HG02763 (cell line): ENCODE measurements around the gene C1orf167.

ENCODE experiments used
- ATAC-seq: cut with Tn5 transposase; IDR thresholded peaks from one replicate; pipeline ENCODE4 v1.9.1; 2021; ENCODE audit warnings: mild to moderate bottlenecking, moderate library complexity; ENCODE audit not compliant: unreplicated experiment

The C1orf167 gene

DNA sequence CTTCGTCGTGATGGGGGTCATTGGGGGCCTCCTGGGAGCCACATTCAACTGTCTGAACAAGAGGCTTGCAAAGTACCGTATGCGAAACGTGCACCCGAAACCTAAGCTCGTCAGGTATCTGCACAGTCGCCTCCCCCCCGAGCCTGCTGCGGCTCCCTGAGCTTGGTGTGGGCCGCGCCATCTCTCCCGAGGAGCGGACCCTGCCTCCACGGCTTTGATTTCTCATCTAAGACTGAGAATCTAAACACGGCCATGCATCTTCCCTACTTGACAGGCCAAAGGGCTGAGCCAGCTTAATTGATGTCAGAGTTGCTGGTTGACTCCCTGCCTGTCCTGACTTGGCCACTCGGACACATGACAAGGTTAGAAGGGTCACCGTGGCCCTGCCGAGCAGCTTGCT is 66.5 kb downstream of the C1orf167 start:
- no peak for ATAC-seq

- ATAC-seq = no peak
These were observed 70.1 kb downstream of the C1orf167 start for GRCh38 chr1:11831945-11832725.

DNA sequence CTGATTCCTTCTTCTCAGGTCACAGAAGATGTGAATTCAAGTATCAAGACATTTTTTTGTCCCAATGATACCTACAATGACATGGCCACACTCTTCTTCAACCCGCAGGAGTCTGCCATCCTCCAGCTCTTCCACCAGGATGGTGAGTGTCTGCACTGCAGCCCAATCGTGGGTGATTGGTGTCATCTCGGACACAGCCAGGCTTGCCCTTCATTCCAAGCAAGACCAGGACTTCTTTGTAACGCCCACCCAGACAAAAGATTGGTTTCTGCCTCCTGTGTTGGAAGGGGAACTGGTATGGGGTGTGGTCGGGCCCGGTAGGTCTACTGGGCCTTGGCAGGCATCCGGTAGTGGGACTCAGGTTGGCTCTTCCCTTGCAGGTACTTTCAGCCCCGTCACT is 71.5 kb downstream of the C1orf167 start:
- ATAC-seq = no peak

DNA sequence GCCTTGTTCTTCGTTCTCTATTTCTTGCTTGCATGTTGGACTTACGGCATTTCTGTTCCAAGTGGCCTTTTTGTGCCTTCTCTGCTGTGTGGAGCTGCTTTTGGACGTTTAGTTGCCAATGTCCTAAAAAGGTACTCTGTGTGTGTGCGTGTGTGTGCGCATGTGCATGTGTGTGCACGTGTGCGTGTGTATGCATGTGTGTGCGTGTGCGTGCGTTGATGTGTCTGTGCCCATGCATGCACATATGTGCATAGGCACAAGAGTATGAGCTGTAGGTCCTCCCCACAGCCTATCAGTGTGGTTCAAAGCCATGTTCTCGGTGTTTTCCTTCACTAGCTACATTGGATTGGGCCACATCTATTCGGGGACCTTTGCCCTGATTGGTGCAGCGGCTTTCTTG is 71.9 kb downstream of the C1orf167 start:
- no peak for ATAC-seq

GRCh38 chr1:11835441-11836225 is 73.6 kb downstream of the C1orf167 start:
- no peak for ATAC-seq

- ATAC-seq = no peak
These were observed 75.2 kb downstream of the C1orf167 start for GRCh38 chr1:11836955-11837766.

DNA sequence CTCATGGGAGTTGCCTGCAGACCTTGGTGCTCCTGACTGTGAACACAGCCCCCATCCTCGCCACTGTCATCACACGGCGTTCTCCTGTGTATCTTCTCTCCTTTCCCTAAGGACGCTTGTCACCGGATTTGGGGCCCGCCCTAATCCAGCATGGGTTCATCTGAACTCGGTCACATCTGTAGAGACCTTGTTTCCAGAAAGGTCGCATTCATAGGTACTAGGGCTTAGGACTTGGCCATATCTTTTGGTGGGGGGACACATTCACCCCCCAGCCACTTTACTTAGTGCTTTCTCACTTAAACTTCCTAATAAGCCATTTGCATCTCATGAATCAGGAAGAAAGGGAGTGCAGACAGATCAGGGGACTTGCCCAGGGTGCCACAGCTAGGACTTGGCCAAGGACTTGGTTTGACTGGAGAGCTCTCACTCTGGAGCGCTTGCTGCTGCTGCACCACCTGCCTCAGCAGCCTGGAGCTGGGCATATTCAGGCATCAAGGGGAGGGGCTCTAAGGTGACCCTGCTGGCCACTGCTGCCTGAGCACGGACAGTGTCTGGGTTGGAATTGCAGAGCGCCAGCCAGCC is 75.9 kb downstream of the C1orf167 start:
- no peak for ATAC-seq

DNA sequence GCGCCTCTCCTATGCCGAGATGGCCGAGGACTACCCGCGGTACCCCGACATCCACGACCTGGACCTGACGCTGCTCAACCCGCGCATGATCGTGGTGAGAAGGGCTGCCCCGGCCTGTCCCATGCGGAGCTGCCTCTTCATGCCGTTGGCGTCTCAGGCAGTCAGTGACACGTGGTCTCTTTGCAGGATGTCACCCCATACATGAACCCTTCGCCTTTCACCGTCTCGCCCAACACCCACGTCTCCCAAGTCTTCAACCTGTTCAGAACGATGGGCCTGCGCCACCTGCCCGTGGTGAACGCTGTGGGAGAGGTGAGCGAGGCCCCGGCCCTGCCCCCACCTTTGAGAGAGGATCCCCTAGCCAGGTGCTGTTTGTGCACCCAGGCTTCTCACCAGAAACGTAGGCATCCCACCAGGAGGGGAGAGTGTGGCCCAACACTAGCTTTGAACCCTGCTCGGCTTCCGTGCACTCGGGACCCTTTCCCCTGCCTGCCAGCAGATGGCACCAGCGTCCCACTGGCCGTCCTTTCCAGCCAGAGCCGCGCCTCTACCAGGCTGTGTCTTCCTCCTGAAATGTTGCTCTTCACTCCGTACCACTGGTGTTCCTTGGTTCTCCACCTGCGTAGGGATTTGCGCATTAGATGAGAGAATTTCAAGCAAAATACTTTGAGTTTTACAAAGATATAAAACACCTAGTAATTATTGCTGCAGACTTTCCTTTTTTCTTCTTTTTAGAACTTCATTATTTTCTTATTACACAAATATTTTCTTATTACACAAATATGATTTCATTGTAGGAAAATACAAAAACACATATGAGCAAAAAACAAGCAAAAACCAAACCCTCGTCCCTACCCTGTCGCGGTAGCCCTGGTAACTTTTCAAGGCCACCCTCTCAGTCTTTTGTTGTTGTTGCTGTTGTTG is 76.6 kb downstream of the C1orf167 start:
- no peak for ATAC-seq
